WTC11 (cell line): ENCODE measurements around the gene LPAR2. TPM values are rescaled to one million over a fixed set of nuclear protein-coding genes. Genes with fewer than 3 reads are reported as not detected.

ENCODE experiments used
- ATAC-seq: fragments of 200-7000 bp; cut with Tn5 transposase; 2 replicates; pipeline ENCODE4 v1.10.0; 2021; ENCODE audit warnings: mild to moderate bottlenecking, moderate library complexity
- CTCF ChIA-PET: fragments of 300-600 bp; sonication (Branson Sonifier 250); formaldehyde crosslinking; loops from one replicate; lab custom pipeline; 2021; ENCODE audit warnings: antibody characterized with exemption; lab: Charles Lee
- POLR2A ChIA-PET: fragments of 350-600 bp; sonication (Branson Sonifier 250); formaldehyde crosslinking; loops from one replicate; lab custom pipeline; 2021; ENCODE audit warnings: antibody characterized with exemption; lab: Charles Lee
- DNase-seq: peaks from one replicate; pipeline ENCODE4 v3.0.0; 2021; ENCODE audit warnings: low spot score
- H3K27ac Mint-ChIP-seq: 2 replicates; pipeline ENCODE4 v1.8.0; 2021; ENCODE audit warnings: mixed read lengths
- H3K27me3 Mint-ChIP-seq: 2 replicates; pipeline ENCODE4 v1.8.0; 2021; ENCODE audit warnings: low read depth, mild to moderate bottlenecking, moderate library complexity, mixed read lengths
- H3K36me3 Mint-ChIP-seq: 2 replicates; pipeline ENCODE4 v1.8.0; 2021; ENCODE audit warnings: mixed read lengths
- H3K4me1 Mint-ChIP-seq: 2 replicates; pipeline ENCODE4 v1.8.0; 2022; ENCODE audit warnings: mixed read lengths
- H3K4me3 Mint-ChIP-seq: 2 replicates; pipeline ENCODE4 v1.8.0; 2021; ENCODE audit warnings: mild to moderate bottlenecking, moderate library complexity, mixed read lengths
- H3K9me3 Mint-ChIP-seq: 2 replicates; pipeline ENCODE4 v1.8.0; 2021; ENCODE audit warnings: mixed read lengths
- CREB1 ChIP-seq: sonication (generic); formaldehyde crosslinking; IDR thresholded peaks from 2 replicates; pipeline ENCODE4 v1.8.0; 2023; ENCODE audit warnings: mild to moderate bottlenecking, missing genetic modification reagents
- FOXJ3 ChIP-seq: sonication (generic); formaldehyde crosslinking; IDR thresholded peaks from 2 replicates; pipeline ENCODE4 v1.9.0; 2021; ENCODE audit warnings: missing genetic modification reagents, mild to moderate bottlenecking, borderline replicate concordance
- FOXK1 ChIP-seq: sonication (generic); formaldehyde crosslinking; IDR thresholded peaks from 2 replicates; pipeline ENCODE4 v1.8.0; 2022; ENCODE audit warnings: mild to moderate bottlenecking, moderate library complexity, missing genetic modification reagents
- FOXP1 ChIP-seq: sonication (generic); formaldehyde crosslinking; IDR thresholded peaks from 2 replicates; pipeline ENCODE4 v1.8.0; 2022; ENCODE audit warnings: missing genetic modification reagents, mild to moderate bottlenecking, moderate library complexity, borderline replicate concordance
- HMGA2 ChIP-seq: fragments of 250-450 bp; sonication (Bioruptor Pico); IDR thresholded peaks from 2 replicates; pipeline ENCODE4 v1.4.0; 2021; ENCODE audit warnings: mild to moderate bottlenecking, moderate library complexity
- NFYB ChIP-seq: sonication (generic); formaldehyde crosslinking; conservative IDR thresholded peaks from 2 replicates; pipeline ENCODE4 v1.8.0; 2022; ENCODE audit warnings: low read depth, missing genetic modification reagents
- OVOL2 ChIP-seq: fragments of 250-450 bp; sonication (Bioruptor Pico); IDR thresholded peaks from 2 replicates; pipeline ENCODE4 v1.9.0; 2021; ENCODE audit warnings: mild to moderate bottlenecking, borderline replicate concordance
- RORB ChIP-seq: fragments of 250-450 bp; sonication (Bioruptor Pico); IDR thresholded peaks from 2 replicates; pipeline ENCODE4 v1.9.0; 2021; ENCODE audit warnings: mild to moderate bottlenecking
- SMAD3 ChIP-seq: sonication (generic); formaldehyde crosslinking; IDR thresholded peaks from 2 replicates; pipeline ENCODE4 v1.8.0; 2022; ENCODE audit warnings: missing genetic modification reagents, mild to moderate bottlenecking, borderline replicate concordance
- TCF7 ChIP-seq: sonication (generic); formaldehyde crosslinking; IDR thresholded peaks from 2 replicates; pipeline ENCODE4 v1.8.0; 2022; ENCODE audit warnings: mild to moderate bottlenecking, low read depth, missing genetic modification reagents, moderate library complexity
- ZNF121 ChIP-seq: sonication (generic); formaldehyde crosslinking; IDR thresholded peaks from 2 replicates; pipeline ENCODE4 v1.8.0; 2023; ENCODE audit warnings: missing genetic modification reagents
- ZNF219 ChIP-seq: sonication (generic); formaldehyde crosslinking; IDR thresholded peaks from 2 replicates; pipeline ENCODE4 v1.8.0; 2023; ENCODE audit warnings: missing genetic modification reagents, mild to moderate bottlenecking, borderline replicate concordance
- ZNF317 ChIP-seq: sonication (generic); formaldehyde crosslinking; IDR thresholded peaks from 2 replicates; pipeline ENCODE4 v1.8.1; 2023; ENCODE audit warnings: low read depth, mild to moderate bottlenecking, moderate library complexity, missing genetic modification reagents, borderline replicate concordance
- ZNF396 ChIP-seq: fragments of 250-450 bp; sonication (Bioruptor Pico); IDR thresholded peaks from 2 replicates; pipeline ENCODE4 v1.8.0; 2021; ENCODE audit warnings: mild to moderate bottlenecking, moderate library complexity, borderline replicate concordance
- ZNF423 ChIP-seq: fragments of 250-450 bp; sonication (Bioruptor Pico); IDR thresholded peaks from 2 replicates; pipeline ENCODE4 v2.1.2; 2022; ENCODE audit warnings: mild to moderate bottlenecking, moderate library complexity
- total RNA-seq: library from RNA; stranded (reverse); gene quantifications from 3 replicates; pipeline ENCODE4 v1.2.3, GENCODE V29; 2021
- TF ChIP-seq, protein P1 (sequence below): sonication (generic); formaldehyde crosslinking; IDR thresholded peaks from 2 replicates; pipeline ENCODE4 v1.8.0; 2022; ENCODE audit warnings: missing genetic modification reagents
- TF ChIP-seq, protein P2 (sequence below): fragments of 250-450 bp; sonication (Bioruptor Pico); IDR thresholded peaks from 2 replicates; pipeline ENCODE4 v1.9.0; 2021; ENCODE audit warnings: moderate library complexity, mild to moderate bottlenecking, inconsistent platforms, borderline replicate concordance
- TF ChIP-seq, protein P3 (sequence below): sonication (generic); formaldehyde crosslinking; IDR thresholded peaks from 2 replicates; pipeline ENCODE4 v1.8.1; 2022; ENCODE audit warnings: mild to moderate bottlenecking, missing genetic modification reagents, moderate library complexity, borderline replicate concordance

Gene LPAR2
- total RNA-seq, 1 experiment from 2014 or later, result 44.5 TPM

GRCh38 chr19:19581391-19581790 is 46.6 kb downstream of the LPAR2 start (continued):
- no peak for TF ChIP-seq ZNF396 (CRISPR knock-in tag)

DNA sequence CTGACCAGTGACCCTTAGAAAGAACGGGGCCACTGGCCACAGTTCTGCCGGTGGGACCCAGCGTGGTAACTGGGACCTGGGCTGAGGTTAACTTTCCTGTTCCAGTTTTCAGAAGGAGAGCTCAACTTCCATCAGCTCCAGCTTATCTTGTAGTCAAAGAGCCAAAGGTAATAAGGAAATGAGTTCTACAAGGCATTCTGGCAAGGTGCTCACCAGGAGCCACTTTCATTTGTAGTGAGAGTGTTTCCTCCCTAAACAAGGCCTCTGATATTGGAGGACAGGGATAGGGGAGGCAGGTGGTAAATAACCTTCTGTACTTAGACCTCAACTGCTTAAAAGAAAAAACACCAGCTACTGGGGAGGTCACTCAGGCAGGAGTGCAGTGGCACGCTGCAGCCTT is 47.6 kb downstream of the LPAR2 start:
- no peak for DNase-seq
- peaks cover 5% of the 10 kb centered on the region for H3K4me1 Mint-ChIP-seq
- no peak for ATAC-seq
- ChIA-PET CTCF (interaction anchor here (0.9 to 3.0 kb wide), 3 partner anchors 25 to 63 kb away, joined by 3 to 11 read pairs (median 3); partner anchors contain the start of gene GMIP), POLR2A (no interaction called here)
- no peaks in the 10 kb centered on the region for H3K9me3 Mint-ChIP-seq
- no peak overlapping the region for H3K27ac Mint-ChIP-seq
- no peaks in the 10 kb centered on the region; the same call in 1 of the 2 replicates for H3K27me3 Mint-ChIP-seq
- TF ChIP-seq OVOL2 (CRISPR knock-in tag), result no peak
- TF ChIP-seq, protein P1, sequence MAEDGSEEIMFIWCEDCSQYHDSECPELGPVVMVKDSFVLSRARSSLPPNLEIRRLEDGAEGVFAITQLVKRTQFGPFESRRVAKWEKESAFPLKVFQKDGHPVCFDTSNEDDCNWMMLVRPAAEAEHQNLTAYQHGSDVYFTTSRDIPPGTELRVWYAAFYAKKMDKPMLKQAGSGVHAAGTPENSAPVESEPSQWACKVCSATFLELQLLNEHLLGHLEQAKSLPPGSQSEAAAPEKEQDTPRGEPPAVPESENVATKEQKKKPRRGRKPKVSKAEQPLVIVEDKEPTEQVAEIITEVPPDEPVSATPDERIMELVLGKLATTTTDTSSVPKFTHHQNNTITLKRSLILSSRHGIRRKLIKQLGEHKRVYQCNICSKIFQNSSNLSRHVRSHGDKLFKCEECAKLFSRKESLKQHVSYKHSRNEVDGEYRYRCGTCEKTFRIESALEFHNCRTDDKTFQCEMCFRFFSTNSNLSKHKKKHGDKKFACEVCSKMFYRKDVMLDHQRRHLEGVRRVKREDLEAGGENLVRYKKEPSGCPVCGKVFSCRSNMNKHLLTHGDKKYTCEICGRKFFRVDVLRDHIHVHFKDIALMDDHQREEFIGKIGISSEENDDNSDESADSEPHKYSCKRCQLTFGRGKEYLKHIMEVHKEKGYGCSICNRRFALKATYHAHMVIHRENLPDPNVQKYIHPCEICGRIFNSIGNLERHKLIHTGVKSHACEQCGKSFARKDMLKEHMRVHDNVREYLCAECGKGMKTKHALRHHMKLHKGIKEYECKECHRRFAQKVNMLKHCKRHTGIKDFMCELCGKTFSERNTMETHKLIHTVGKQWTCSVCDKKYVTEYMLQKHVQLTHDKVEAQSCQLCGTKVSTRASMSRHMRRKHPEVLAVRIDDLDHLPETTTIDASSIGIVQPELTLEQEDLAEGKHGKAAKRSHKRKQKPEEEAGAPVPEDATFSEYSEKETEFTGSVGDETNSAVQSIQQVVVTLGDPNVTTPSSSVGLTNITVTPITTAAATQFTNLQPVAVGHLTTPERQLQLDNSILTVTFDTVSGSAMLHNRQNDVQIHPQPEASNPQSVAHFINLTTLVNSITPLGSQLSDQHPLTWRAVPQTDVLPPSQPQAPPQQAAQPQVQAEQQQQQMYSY, result no peak
- no peak for TF ChIP-seq FOXJ3
- no peak for TF ChIP-seq TCF7 (CRISPR knock-in tag)
- no peak overlapping the region for H3K4me3 Mint-ChIP-seq
- H3K36me3 Mint-ChIP-seq, result no peaks in the 10 kb centered on the region

DNA sequence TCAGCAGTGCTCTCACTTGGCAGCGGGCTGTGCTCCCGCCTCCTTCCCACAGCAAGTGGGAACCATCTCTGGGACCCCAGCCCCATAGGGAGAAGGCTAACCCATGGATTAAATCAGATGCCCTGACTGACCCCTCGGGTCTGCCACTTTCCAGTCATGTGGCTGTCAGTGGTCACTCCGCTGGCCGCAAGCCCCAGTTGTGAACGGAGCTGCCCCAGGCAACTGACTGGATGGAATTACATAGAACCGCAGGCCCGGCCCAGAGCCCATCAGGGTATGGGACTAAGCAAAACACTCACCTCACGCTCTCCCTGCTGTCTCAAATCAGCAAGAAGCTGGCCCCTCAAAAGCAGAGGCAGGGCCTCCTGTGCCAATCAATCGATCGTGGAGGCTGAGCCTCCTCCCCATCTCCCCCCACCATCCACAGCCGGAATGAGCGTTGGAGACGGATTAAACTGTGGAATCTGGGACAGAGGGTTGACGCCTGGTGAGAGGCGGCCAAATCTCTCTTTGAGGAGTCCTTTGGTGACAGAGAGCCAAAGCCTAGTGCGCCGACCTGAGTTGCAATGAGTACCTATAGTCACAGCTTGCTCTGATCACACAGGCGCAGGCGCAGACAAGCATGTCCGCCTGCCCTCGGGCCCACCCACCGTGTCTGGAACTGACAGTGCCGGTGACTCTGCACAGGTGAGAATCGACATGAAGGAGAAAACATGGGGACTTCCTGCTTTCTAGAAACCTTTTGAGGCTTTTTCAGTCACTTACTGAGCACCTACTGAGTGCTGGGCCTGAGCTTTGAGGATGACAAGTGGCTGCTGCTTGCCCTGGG is 48.3 kb downstream of the LPAR2 start:
- H3K9me3 Mint-ChIP-seq, result no peaks in the 10 kb centered on the region
- TF ChIP-seq ZNF317 (no peak), RORB (CRISPR knock-in tag) (no peak), SMAD3 (CRISPR knock-in tag) (no peak), CREB1 (CRISPR knock-in tag) (no peak), FOXP1 (CRISPR knock-in tag) (no peak), NFYB (no peak), ZNF219 (CRISPR knock-in tag) (no peak), ZNF423 (CRISPR knock-in tag) (no peak), ZNF121 (CRISPR knock-in tag) (no peak), FOXJ3 (no peak), FOXK1 (CRISPR knock-in tag) (no peak), HMGA2 (no peak)
- TF ChIP-seq, protein P2, sequence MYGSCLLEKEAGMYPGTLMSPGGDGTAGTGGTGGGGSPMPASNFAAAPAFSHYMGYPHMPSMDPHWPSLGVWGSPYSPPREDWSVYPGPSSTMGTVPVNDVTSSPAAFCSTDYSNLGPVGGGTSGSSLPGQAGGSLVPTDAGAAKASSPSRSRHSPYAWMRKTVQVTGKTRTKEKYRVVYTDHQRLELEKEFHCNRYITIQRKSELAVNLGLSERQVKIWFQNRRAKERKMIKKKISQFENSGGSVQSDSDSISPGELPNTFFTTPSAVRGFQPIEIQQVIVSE (CRISPR knock-in tag), result no peak
- TF ChIP-seq, protein P3, sequence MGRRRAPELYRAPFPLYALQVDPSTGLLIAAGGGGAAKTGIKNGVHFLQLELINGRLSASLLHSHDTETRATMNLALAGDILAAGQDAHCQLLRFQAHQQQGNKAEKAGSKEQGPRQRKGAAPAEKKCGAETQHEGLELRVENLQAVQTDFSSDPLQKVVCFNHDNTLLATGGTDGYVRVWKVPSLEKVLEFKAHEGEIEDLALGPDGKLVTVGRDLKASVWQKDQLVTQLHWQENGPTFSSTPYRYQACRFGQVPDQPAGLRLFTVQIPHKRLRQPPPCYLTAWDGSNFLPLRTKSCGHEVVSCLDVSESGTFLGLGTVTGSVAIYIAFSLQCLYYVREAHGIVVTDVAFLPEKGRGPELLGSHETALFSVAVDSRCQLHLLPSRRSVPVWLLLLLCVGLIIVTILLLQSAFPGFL, result no peak
- TF ChIP-seq, all 79 proteins: peak for 0
- ATAC-seq, result no peak
- Mint-ChIP-seq H3K4me1 (peaks cover 7% of the 10 kb centered on the region), H3K36me3 (no peaks in the 10 kb centered on the region), H3K27me3 (no peaks in the 10 kb centered on the region; the same call in 1 of the 2 replicates), H3K27ac (no peak overlapping the region), H3K4me3 (no peak overlapping the region)
- POLR2A ChIA-PET, result interaction anchor here (0.6 kb wide), 1 partner anchor 94 kb away, joined by 6 read pairs; no protein-coding TSS in a partner anchor
- CTCF ChIA-PET, result interaction anchor here (0.9 to 3.0 kb wide), 4 partner anchors 26 to 64 kb away, joined by 3 to 11 read pairs (median 4); partner anchors contain the start of gene GMIP
- DNase-seq, result no peak
